H1 (cell line): Measurements from ENCODE around the gene CORO7. TPM values are rescaled to one million over a fixed set of nuclear protein-coding genes. Genes with fewer than 3 reads are reported as not detected.
A peak's percentile ranks its signal among the peaks of the same experiment; 100 is the strongest.

Source experiments
- CTCF ChIA-PET: fragments of 300-600 bp; sonication (Branson Sonifier 250); formaldehyde crosslinking; loops from one replicate; lab custom pipeline; 2021; ENCODE audit not compliant: partially characterized antibody; lab: Charles Lee
- POLR2A ChIA-PET: fragments of 300-600 bp; sonication (Branson Sonifier 250); formaldehyde crosslinking; loops from one replicate; lab custom pipeline; 2021; ENCODE audit warnings: inconsistent platforms; ENCODE audit not compliant: partially characterized antibody; lab: Charles Lee
- DNase-seq, 2 experiments: peaks; one replicate each; pipeline versions ENCODE4 v3.0.0 to v3.0.0-alpha.2; 2010 to 2022; ENCODE audit warnings: low spot score in 2 of 2, low read depth in 1 of 2, mixed read lengths in 1 of 2
- FAIRE-seq: peaks from 2 replicates; lab custom pipeline; 2011; peaks lifted over from hg19 to GRCh38; lab: Jason Lieb, UNC
- H2AFZ ChIP-seq: 2 replicates; pipeline ENCODE4 v1.8.1; 2012; ENCODE audit warnings: low read length, inconsistent platforms
- H2AK5ac ChIP-seq: 2 replicates; pipeline ENCODE4 v1.6.1; 2013; ENCODE audit warnings: low read depth, low read length
- H2BK120ac ChIP-seq: replicated peaks from 2 replicates; pipeline ENCODE3; 2013; ENCODE audit warnings: low read depth, low read length, inconsistent platforms
- H2BK12ac ChIP-seq: 2 replicates; pipeline ENCODE4 v1.6.1; 2013; ENCODE audit warnings: low read depth, low read length
- H2BK15ac ChIP-seq: 2 replicates; pipeline ENCODE4 v1.6.1; 2013; ENCODE audit warnings: low read length
- H2BK20ac ChIP-seq: 2 replicates; pipeline ENCODE4 v1.6.1; 2013; ENCODE audit warnings: low read length
- H2BK5ac ChIP-seq: 2 replicates; pipeline ENCODE4 v1.6.1; 2013; ENCODE audit warnings: low read depth, low read length
- H3K14ac ChIP-seq: 2 replicates; pipeline ENCODE4 v1.6.1; 2013; ENCODE audit warnings: inconsistent platforms; ENCODE audit not compliant: insufficient read length
- H3K18ac ChIP-seq: 2 replicates; pipeline ENCODE4 v1.6.1; 2013; ENCODE audit warnings: low read length; ENCODE audit errors: extremely low read depth
- H3K23ac ChIP-seq: 2 replicates; pipeline ENCODE4 v1.6.1; 2013; ENCODE audit warnings: inconsistent platforms; ENCODE audit not compliant: insufficient read length
- H3K23me2 ChIP-seq: 2 replicates; pipeline ENCODE4 v1.6.1; 2013; ENCODE audit warnings: low read depth, low read length
- H3K27ac ChIP-seq: 2 replicates; pipeline ENCODE4 v1.6.1; 2011; ENCODE audit warnings: low read depth, low read length, inconsistent platforms
- H3K27me3 ChIP-seq, 4 experiments: replicated peaks in 1 of 4; 1 replicate in 1 of 4; 2 replicates in 3 of 4; pipeline versions ENCODE4 v1.6.1 to v1.8.1; 2011 to 2013; ENCODE audit warnings: low read length in 3 of 4, mild to moderate bottlenecking in 3 of 4, inconsistent platforms in 2 of 4, mixed read lengths in 2 of 4, moderate library complexity in 1 of 4; ENCODE audit not compliant: control insufficient read depth in 3 of 4, insufficient read depth in 3 of 4; ENCODE audit errors: extremely low read depth in 1 of 4
- H3K36me3 ChIP-seq, 4 experiments: 2 replicates each; pipeline versions ENCODE4 v1.6.1 to v1.8.1; 2011 to 2013; ENCODE audit warnings: mild to moderate bottlenecking in 4 of 4, low read length in 3 of 4, moderate library complexity in 2 of 4, control low read depth in 1 of 4, inconsistent platforms in 1 of 4; ENCODE audit not compliant: insufficient read depth in 4 of 4, control insufficient read depth in 2 of 4
- H3K4ac ChIP-seq: replicated peaks from 2 replicates; pipeline ENCODE3; 2013; ENCODE audit warnings: low read length, low read depth, mixed read lengths, inconsistent platforms; ENCODE audit not compliant: insufficient read length
- H3K4me1 ChIP-seq, 4 experiments: replicated peaks in 1 of 4; 1 replicate in 1 of 4; 2 replicates in 3 of 4; pipeline versions ENCODE4 v1.6.1 to v1.8.1; 2011 to 2013; ENCODE audit warnings: low read length in 3 of 4, inconsistent platforms in 2 of 4, mixed read lengths in 1 of 4; ENCODE audit not compliant: insufficient read depth in 4 of 4, control insufficient read depth in 3 of 4
- H3K4me2 ChIP-seq, 2 experiments: 2 replicates each; pipeline versions ENCODE4 v1.6.1 to v1.8.1; 2011 to 2013; ENCODE audit warnings: low read depth in 2 of 2, low read length in 2 of 2, control low read depth in 1 of 2, inconsistent platforms in 1 of 2, mild to moderate bottlenecking in 1 of 2; ENCODE audit not compliant: insufficient read depth in 1 of 2
- H3K4me3 ChIP-seq, 4 experiments: fragments of 200-600, 300-600 bp in 1 of 4; sonication (generic), shearing (Covaris generic), sonication (Bioruptor Twin) in 1 of 4; 2 replicates each; pipeline versions ENCODE4 v1.5.1 to v1.8.1; 2011 to 2016; ENCODE audit warnings: low read length in 4 of 4, low read depth in 3 of 4, control low read depth in 2 of 4, inconsistent platforms in 2 of 4, mild to moderate bottlenecking in 2 of 4, mixed read lengths in 1 of 4, moderate library complexity in 1 of 4; ENCODE audit not compliant: insufficient read depth in 2 of 4; ENCODE audit errors: extremely low read depth in 1 of 4
- H3K56ac ChIP-seq: replicated peaks from 2 replicates; pipeline ENCODE3; 2013; ENCODE audit warnings: low read depth, mild to moderate bottlenecking, mixed read lengths, low read length, inconsistent platforms; ENCODE audit not compliant: insufficient read length
- H3K79me1 ChIP-seq: 2 replicates; pipeline ENCODE4 v1.6.1; 2013; ENCODE audit warnings: low read depth, low read length, control low read depth
- H3K79me2 ChIP-seq, 2 experiments: 2 replicates each; pipeline versions ENCODE4 v1.6.1 to v1.8.1; 2012 to 2013; ENCODE audit warnings: low read length in 2 of 2, mild to moderate bottlenecking in 2 of 2, inconsistent platforms in 1 of 2; ENCODE audit not compliant: insufficient read depth in 2 of 2, control insufficient read depth in 1 of 2
- H3K9ac ChIP-seq, 4 experiments: replicated peaks in 1 of 4; 1 replicate in 1 of 4; 2 replicates in 3 of 4; pipeline versions ENCODE4 v1.6.1 to v1.8.1; 2011 to 2013; ENCODE audit warnings: low read depth in 3 of 4, low read length in 3 of 4, control low read depth in 2 of 4, mild to moderate bottlenecking in 2 of 4, moderate library complexity in 2 of 4, inconsistent platforms in 1 of 4; ENCODE audit errors: extremely low read depth in 1 of 4
- H3K9me3 ChIP-seq, 2 experiments: 2 replicates each; pipeline versions ENCODE4 v1.6.1 to v1.8.1; 2012 to 2013; ENCODE audit warnings: mild to moderate bottlenecking in 2 of 2, moderate library complexity in 2 of 2, control low read depth in 1 of 2, inconsistent platforms in 1 of 2, low read depth in 1 of 2, low read length in 1 of 2, mixed read lengths in 1 of 2; ENCODE audit not compliant: insufficient read depth in 2 of 2
- H4K20me1 ChIP-seq, 2 experiments: replicated peaks in 1 of 2; 2 replicates each; pipeline versions ENCODE3 to v1.8.1; 2011 to 2013; ENCODE audit warnings: inconsistent platforms in 2 of 2, low read length in 2 of 2, mild to moderate bottlenecking in 1 of 2; ENCODE audit not compliant: insufficient read depth in 2 of 2, control insufficient read depth in 1 of 2
- H4K5ac ChIP-seq: 2 replicates; pipeline ENCODE4 v1.6.1; 2013; ENCODE audit warnings: low read length, low read depth, mixed read lengths, inconsistent platforms; ENCODE audit not compliant: insufficient read length
- H4K8ac ChIP-seq: 2 replicates; pipeline ENCODE4 v1.8.0; 2013; ENCODE audit warnings: mild to moderate bottlenecking, moderate library complexity, low read length, inconsistent platforms; ENCODE audit not compliant: insufficient read depth; ENCODE audit errors: extremely low read depth
- H4K91ac ChIP-seq: replicated peaks from 2 replicates; pipeline ENCODE3; 2013; ENCODE audit warnings: low read length, mixed read lengths, inconsistent platforms; ENCODE audit not compliant: insufficient read length
- BRCA1 ChIP-seq: IDR thresholded peaks from 2 replicates; pipeline ENCODE4 v1.6.1; 2012; ENCODE audit warnings: low read depth, low read length, improper control_type of control experiment
- KDM4A ChIP-seq: IDR thresholded peaks from one replicate; pipeline ENCODE4 v1.7.1; 2012; ENCODE audit warnings: low read depth, mild to moderate bottlenecking, moderate library complexity, low read length, inconsistent platforms; ENCODE audit not compliant: severe bottlenecking
- TBP ChIP-seq: IDR thresholded peaks from 2 replicates; pipeline ENCODE4 v1.6.1; 2011; ENCODE audit warnings: low read depth, low read length, improper control_type of control experiment
- WGBS, 2 experiments: shearing (Covaris generic) in 1 of 2; methylation state at CpG; one replicate each; pipeline versions ENCODE4 v1.1.6 to v1.1.7; 2013 to 2015; ENCODE audit warnings: low lambda C conversion rate in 2 of 2, mixed read lengths in 2 of 2, inconsistent platforms in 1 of 2, low coverage in 1 of 2, missing lambda C conversion rate in 1 of 2; ENCODE audit not compliant: insufficient replicate concordance in 2 of 2, insufficient coverage in 1 of 2, insufficient read length in 1 of 2; ENCODE audit errors: extremely low coverage in 1 of 2, missing lambda C conversion rate in 1 of 2; 5-methylcytosine and 5-hydroxymethylcytosine counted together
- polyA plus RNA-seq, 7 experiments: library from polyadenylated mRNA; depleted of rRNA in 3 of 7; stranded (reverse) in 5 of 7; unstranded in 2 of 7; fragments of >200 nt in 5 of 7; fragments of 200-250 nt in 2 of 7; gene quantifications; 1 replicate in 5 of 7; 2 replicates in 1 of 7; 4 replicates in 1 of 7; pipeline versions ENCODE4 v1.2.1 to v1.2.3, GENCODE V29; 2011 to 2013; ENCODE audit warnings: missing spikeins in 2 of 7, mixed read lengths in 2 of 7
- total RNA-seq: library from RNA; stranded (reverse); fragmentation: NEBNext Ultra II Directional; extraction: Animal tissue kit (Norgen Biotek cat#: 25700); gene quantifications from 2 replicates; pipeline ENCODE4 v1.2.1, GENCODE V29; 2021
- TF ChIP-seq, protein P1 (sequence below), 3 experiments: IDR thresholded peaks; 1 replicate in 2 of 3; 2 replicates in 1 of 3; pipeline versions ENCODE4 v1.5.1 to v1.6.1; 2011; ENCODE audit warnings: low read length in 3 of 3, mild to moderate bottlenecking in 3 of 3, inconsistent platforms in 2 of 3, low read depth in 1 of 3, moderate library complexity in 1 of 3; ENCODE audit not compliant: insufficient read depth in 1 of 3; ENCODE audit errors: control extremely low read depth in 1 of 3
- TF ChIP-seq, protein P2 (sequence below): IDR thresholded peaks from 2 replicates; pipeline ENCODE4 v1.6.1; 2012; ENCODE audit warnings: inconsistent platforms

CORO7 gene
- total and polyA plus RNA-seq, 2 of the 8 experiments (the other 6 are each of a cell fraction or from before 2014, with no cell fraction given): 25.2 to 29.8 TPM

DNA sequence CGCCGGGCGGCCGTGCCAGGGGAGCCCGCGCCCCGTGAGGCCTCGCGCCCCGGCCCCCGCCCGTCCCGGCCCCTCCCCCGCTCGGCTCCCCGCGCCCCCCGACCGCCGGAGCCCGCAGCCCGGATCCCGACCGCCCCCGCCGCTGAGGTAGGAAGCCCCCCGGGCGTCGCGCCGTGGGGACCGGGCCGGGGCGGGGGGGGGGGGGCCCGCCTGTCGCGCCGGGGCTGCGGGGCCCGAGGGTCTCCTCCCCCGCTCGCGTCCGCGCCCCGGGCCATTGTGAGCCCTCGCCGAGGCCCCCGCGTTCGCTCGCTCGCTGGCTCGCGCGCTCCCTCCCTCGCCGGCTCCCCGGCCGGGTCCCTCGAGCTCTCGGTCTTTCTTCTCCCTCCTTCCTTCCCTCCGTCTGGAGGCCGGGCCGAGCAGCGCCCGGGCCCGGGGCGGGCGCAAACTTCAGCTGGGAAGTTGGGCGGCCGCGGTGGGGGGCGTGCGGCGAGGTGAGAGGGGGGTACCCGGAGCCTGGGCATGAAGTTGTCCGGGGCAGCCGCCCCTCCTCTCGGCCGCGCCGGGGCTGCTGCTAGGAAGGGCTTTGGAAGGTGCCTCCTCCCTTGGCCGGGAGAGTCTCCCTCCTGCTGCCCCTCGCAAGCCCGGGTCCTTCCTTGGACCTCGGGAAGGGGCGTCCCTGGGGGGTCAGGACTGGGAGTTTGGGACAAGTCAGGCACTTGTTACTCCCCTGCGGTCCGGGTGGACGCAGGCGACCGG lies 100.1 kb downstream of the CORO7 start:
- peaks cover 0 to 39% (median 34%) of the 10 kb centered on the region in 4 experiments; a peak in 6 of 7 replicates for H3K4me1 ChIP-seq
- H3K4me2 ChIP-seq: peak overlapping the region; percentile 64 to 98
- H2BK120ac ChIP-seq: no peak overlapping the region
- no peak overlapping the region for H3K23ac ChIP-seq
- peak overlapping the region; percentile 62 for H3K18ac ChIP-seq
- peak overlapping the region in 3 of 4 experiments; percentile 13 to 79 (median 16); a peak in 3 of 7 replicates for H3K9ac ChIP-seq
- peaks cover 0 to 48% of the 10 kb centered on the region in 2 experiments; a peak in 3 of 4 replicates for H3K79me2 ChIP-seq
- H3K56ac ChIP-seq: no peak overlapping the region
- no peaks in the 10 kb centered on the region for H3K36me3 ChIP-seq
- H3K79me1 ChIP-seq: peaks cover 7% of the 10 kb centered on the region
- H3K14ac ChIP-seq: no peak overlapping the region
- DNase-seq (peak in 1 of 2 experiments; percentile 77), FAIRE-seq (no peak)
- H4K8ac ChIP-seq: no peak overlapping the region
- 1% methylated on average over 25 of the region's 93 CpGs; no CpG with 5 or more reads in 1 of the 2 experiments for WGBS, 2 experiments
- H2AFZ ChIP-seq: no peak overlapping the region
- peak overlapping the region; percentile 17 for H4K91ac ChIP-seq
- no peak overlapping the region for H2BK5ac ChIP-seq
- peak overlapping the region; percentile 63 to 92 (median 68) for H3K4me3 ChIP-seq
- H2BK15ac ChIP-seq: 0 out of 2 replicates have a peak overlapping the region, but pooled peaks have one; percentile 72
- peaks cover 0 to 15% (median 11%) of the 10 kb centered on the region in 4 experiments; a peak in 6 of 7 replicates for H3K27me3 ChIP-seq
- H2BK20ac ChIP-seq: no peak overlapping the region
- POLR2A ChIA-PET: interaction anchor here (0.7 to 4.2 kb wide), 16 partner anchors 10 to 77 kb away, joined by 3 to 34 read pairs (median 4); partner anchors contain the start of gene TFAP4
- no peak overlapping the region for H3K4ac ChIP-seq
- H3K23me2 ChIP-seq: peaks cover 12% of the 10 kb centered on the region
- no peak overlapping the region for H2AK5ac ChIP-seq
- H4K20me1 ChIP-seq: peaks cover 17 to 19% of the 10 kb centered on the region in 2 experiments
- H3K27ac ChIP-seq: no peak overlapping the region
- H3K9me3 ChIP-seq: no peaks in the 10 kb centered on the region
- CTCF ChIA-PET: interaction anchor here (0.6 to 16.7 kb wide), 5 partner anchors 9 to 86 kb away, joined by 3 to 300 read pairs (median 6); no protein-coding TSS in a partner anchor
- no peak overlapping the region for H2BK12ac ChIP-seq
- no peak overlapping the region for H4K5ac ChIP-seq
- TF ChIP-seq, protein P1, sequence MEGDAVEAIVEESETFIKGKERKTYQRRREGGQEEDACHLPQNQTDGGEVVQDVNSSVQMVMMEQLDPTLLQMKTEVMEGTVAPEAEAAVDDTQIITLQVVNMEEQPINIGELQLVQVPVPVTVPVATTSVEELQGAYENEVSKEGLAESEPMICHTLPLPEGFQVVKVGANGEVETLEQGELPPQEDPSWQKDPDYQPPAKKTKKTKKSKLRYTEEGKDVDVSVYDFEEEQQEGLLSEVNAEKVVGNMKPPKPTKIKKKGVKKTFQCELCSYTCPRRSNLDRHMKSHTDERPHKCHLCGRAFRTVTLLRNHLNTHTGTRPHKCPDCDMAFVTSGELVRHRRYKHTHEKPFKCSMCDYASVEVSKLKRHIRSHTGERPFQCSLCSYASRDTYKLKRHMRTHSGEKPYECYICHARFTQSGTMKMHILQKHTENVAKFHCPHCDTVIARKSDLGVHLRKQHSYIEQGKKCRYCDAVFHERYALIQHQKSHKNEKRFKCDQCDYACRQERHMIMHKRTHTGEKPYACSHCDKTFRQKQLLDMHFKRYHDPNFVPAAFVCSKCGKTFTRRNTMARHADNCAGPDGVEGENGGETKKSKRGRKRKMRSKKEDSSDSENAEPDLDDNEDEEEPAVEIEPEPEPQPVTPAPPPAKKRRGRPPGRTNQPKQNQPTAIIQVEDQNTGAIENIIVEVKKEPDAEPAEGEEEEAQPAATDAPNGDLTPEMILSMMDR (IDR thresholded peaks at IDR 0.05; ENCODE audit: control extremely low read depth in 1 of 3, insufficient read depth in 1 of 3, low read depth in 1 of 3, low read length in 3 of 3): no peak
- TF ChIP-seq, protein P2, sequence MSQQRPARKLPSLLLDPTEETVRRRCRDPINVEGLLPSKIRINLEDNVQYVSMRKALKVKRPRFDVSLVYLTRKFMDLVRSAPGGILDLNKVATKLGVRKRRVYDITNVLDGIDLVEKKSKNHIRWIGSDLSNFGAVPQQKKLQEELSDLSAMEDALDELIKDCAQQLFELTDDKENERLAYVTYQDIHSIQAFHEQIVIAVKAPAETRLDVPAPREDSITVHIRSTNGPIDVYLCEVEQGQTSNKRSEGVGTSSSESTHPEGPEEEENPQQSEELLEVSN: no peak
- TF ChIP-seq TBP: no peak
- TF ChIP-seq KDM4A: peak; percentile 54
- no peak for TF ChIP-seq BRCA1
